Kasumi-1 (cell line): ENCODE results near the gene KCNMB2.

ENCODE experiments used
- DNase-seq, 2 experiments: peaks; one replicate each; lab custom pipeline; 2025; lab: John Stamatoyannopoulos, UW

The KCNMB2 gene

DNA sequence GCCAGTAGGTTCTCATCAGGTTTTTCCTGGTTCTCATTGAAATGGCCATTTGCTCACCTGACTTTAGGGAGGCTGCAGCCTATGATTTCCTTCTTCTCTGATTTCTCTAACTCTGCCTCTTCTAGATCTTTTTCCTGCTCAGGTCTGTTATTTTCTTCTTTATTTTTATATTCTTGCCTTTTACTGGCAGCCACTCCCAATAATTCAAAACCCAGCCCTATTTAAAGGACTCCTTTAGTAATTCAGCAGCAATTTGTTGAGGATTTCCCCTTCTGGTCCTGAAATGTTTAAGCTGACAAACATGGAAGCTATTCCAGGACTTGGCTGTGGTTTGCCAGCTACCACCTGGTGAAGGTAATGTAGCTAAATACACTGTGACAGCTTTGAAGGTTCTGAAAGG, 333.8 kb downstream of the KCNMB2 start:
- DNase-seq, result no peak

DNA sequence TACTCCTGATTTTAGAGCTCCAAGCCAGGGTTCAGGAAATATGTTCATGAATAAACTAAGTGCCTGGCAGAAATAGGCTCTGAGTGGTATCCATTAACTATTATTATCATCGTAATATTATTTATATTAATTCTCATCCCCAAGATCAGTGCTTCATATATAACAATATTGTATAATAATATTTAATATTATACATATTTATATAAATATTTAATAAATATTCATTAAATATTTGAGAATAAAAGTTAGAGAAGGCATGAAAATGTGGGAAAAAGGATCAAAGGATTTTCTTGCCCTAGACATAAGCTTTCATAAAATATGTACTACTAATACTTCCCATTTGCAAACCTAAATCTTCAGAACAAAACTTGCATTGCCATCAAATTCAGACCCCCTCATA, 338.9 kb downstream of the KCNMB2 start:
- no peak for DNase-seq

DNA sequence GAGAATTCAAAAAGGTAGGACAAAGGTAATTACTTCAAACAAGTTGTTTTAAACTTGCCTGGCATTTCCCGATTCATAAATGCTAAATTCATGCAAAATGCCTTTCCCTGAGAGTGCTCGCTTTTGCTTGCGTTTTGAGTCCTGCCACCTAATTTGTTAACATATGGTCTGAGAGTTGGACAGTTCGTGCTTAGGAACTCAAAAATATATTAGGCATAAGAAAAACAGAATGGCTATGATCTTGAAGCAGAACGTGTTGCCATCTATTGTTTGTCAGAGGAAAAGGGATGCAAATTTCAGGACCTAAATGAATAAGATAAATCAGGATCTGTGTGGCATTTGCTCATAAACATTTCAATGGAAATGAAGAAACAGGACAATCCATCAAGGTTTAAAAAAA, 339.6 kb downstream of the KCNMB2 start:
- DNase-seq, result no peak

DNA sequence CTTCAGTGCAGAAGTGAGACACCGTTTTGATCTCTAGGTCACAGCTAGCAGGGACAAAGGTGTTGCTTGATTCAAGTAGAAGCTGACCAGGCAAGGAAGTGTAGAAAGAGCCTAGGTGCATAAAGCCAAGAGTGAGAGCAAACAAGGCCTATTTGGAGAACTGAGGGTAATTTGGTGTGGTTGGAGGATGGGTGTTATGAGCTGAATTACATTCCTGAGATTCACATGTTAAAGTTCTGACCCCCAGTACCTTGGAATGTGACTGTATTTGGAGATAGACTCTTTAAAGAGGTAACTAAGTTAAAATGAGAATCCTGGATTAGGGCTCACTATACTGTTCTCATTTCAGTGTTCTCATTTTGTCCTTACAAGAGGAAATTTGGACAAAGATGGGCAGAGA, 344.0 kb downstream of the KCNMB2 start:
- no peak for DNase-seq
